Measurements from ENCODE around the gene TRPV4. TPM values are rescaled to one million over a fixed set of nuclear protein-coding genes. Genes with fewer than 3 reads are reported as not detected.

The TRPV4 gene
- total RNA-seq, 2 donors from 2014 or later = 1.0 to 1.2 TPM

DNA sequence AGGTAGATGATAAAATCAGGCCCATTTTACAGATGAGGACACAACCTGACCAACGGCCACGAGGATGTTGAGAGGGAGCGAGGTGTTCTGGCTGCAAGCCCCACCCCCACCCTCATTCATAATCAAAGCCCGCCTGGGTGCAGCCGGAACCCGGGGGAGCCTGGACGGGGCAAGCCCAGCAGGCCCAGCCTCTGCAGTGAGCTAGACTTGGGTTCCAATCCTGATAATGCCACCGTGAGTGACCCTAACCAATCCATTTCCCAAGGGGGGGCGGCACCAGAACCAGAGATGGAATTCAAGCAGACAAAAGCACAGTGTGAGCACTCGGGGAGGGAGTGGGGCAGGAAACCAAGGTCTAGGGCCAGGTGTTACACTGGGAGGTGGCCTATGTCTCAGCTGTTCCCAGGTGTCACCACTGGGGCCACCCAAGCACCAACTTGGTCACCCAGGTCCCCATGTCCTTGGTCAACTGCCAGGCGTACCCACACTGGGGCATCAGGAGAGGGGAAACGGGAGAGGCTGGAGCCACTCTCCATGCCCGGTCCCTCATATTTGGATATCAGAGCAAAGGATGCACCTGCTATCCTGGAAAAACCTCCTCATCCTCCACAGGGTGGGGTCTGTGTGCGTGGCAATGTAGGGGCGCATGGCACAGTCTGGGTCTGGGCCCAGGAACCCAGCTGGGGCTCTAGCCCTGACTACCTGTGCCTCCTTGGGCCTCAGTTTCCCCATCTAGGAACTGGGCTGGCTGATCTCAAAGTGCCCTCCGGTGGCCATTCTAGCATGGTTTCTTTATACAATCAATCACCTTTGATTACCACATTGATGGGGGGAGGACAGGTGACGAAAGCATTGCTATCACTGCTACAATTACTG, 61.2 kb downstream of the TRPV4 start:
- DNase-seq (no peak), ATAC-seq (no peak)
- intact Hi-C loops (cut with DNase I) = loop anchor here in 1 of 2 donors (5.0 to 10.0 kb wide), 2 partner anchors 57 to 255 kb away; partner anchors contain the start of gene FAM222A

DNA sequence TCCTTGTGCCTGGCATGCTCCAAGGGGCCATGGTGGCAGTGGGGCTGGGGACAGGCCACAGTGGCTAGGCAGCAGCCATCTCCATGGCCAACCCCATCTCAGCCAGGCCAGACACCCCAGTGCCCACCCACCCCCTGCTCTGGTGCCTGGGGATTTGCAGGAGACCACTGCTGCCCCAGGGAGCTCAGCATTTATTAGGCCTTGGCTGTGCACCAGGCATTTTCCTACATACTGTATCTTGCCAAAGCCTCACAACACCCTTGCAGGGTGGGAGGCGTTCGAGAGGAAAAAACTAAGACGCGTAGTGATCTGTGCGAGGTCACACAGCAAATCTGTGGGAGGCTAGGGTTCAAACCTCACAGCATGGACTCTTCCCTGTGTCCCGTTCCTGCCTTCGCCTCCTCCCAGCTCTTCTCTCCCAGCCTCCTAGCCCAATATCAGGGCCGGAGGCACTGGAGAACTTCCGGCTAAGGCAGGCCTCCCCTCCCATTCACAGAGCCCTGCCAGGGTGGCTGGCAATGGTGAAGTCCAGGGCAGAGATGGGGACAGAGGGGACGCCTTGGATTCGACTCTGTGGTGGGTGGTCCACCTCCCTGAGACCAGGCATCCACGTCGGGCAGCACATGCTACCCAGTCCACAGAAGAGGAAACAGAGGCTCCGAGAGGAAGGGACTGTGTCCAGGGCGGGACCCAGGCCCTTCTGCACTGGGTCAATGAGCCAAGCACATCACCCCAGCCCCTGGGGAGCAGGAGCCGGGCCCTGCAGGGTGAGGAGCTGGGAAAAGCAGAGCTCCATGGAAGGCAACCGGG, 62.1 kb downstream of the TRPV4 start:
- no peak for DNase-seq

DNA sequence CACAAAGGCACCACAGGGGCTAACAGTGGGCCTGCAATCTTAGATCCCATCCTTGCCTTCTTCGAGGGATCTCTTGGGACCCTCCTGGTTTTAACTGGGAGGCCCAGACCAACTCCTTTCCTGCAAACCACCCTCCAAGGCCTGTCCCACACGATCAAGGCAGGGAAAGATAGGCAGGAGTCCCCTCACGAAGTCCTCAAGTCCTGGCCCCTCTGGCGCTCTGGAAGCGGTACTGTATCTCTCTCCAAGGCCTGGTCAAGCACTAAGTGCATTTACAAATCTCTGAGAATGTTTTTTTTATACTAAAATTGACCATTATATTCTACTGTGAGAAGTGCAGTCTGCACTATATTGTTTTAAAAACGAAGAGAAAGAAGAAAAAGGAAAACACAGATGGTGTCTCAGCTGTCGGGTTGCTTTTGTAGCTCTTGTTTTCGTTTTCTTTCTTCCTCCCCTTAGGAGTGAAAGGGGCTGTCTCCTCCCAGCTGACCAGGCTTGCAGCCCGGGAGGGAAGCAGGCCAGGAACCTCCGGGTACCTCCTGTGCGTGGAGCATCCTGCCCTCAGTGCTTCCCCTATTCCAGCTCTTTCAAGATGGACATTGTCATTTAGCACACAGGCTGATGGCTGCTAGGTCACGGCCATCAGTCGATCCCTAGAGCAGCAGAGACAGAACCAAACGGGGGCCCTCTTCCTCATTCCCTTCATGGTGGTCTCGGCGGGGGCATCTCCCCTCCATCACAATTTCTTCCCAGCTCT, 62.9 kb downstream of the TRPV4 start:
- intact Hi-C loops (cut with DNase I) = loop anchor here in 1 of 2 donors (5.0 to 10.0 kb wide), 2 partner anchors 55 to 253 kb away; partner anchors contain the start of gene FAM222A
- DNase-seq (no peak), ATAC-seq (no peak)

More for the DNA sequence above, 62.1 kb downstream of the TRPV4 start:
- ATAC-seq = no peak
- intact Hi-C loops (cut with DNase I) = loop anchor here in 1 of 2 donors (5.0 to 10.0 kb wide), 2 partner anchors 56 to 254 kb away; partner anchors contain the start of gene FAM222A

DNA sequence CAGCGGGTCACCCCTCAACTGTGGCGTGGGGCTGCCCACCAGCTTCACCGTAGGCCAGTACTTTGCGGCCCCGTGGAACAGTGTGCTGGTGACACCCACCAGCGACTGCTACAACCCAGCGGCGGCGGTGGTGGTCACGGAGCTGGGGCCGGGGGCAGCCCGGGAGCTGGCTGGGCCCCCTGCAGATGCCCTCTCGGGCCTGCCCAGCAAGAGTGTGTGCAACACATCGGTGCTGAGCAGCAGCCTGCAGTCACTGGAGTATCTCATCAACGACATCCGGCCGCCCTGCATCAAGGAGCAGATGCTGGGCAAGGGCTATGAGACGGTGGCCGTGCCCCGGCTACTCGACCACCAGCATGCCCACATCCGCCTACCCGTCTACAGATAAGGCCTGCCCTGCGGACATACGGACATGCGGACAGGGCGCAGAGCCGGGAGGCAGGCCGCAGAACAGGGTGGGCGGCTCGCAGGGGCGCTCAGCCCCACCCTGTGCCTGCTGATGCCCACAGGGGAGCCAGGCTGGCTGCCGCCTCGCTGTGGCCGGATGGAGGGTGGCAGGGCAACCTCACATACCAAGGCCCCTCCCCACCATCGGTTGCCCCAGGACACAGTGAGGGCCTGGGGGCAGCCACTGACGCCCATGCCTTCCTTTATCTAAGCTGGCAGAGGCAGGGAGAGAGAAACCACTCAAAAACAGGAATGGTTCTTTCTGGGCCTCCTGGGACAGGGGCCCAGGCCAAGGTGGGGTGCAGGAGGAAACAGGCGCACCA, 64.1 kb downstream of the TRPV4 start:
- DNase-seq (no peak), ATAC-seq (no peak)
- intact Hi-C loops (cut with DNase I) = no loop called here

DNA sequence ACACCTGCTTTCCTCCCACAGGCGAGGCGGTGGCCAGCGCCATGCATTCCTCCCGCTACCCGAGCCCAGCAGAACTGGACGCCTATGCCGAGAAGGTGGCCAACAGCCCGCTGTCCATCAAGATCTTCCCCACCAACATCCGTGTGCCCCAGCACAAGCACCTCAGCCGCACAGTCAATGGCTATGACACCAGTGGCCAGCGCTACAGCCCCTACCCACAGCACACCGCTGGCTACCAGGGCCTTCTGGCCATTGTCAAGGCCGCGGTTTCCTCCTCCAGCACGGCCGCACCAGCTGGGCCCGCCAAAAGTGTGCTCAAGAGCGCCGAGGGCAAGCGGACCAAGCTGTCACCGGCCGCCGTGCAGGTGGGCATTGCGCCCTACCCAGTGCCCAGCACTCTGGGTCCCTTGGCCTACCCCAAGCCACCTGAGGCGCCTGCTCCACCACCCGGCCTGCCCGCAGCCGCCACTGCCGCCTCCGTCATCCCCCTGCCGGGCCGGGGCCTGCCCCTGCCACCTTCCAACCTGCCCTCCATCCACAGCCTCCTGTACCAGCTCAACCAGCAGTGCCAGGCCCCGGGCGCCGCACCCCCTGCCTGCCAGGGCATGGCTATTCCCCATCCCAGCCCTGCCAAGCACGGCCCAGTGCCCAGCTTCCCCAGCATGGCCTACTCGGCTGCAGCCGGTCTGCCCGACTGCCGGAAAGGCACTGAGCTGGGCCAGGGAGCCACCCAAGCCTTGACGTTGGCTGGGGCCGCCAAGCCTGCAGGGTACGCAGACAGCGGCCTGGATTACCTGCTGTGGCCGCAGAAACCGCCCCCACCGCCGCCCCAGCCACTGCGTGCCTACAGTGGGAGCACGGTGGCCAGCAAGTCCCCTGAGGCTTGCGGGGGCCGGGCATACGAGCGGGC, 65.0 kb downstream of the TRPV4 start:
- DNase-seq (no peak), ATAC-seq (no peak)

DNA sequence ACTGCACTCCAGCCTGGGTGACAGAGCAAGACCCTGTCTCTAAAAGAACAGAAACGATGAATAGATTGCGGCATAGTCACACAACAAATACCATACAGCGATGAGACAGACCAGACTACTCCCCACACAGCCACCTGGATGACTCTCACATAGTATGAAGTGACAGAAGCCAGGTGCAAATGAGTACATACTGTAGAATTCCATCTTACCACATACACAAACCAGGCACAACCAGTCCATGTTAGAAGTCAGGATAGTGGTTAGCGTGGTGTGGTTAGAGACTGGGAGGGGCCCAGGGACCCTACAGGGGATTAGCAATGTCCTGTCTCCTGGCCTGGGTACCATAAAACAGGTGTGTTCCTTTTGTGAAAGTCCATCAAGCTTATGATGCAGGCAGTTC, 65.7 kb downstream of the TRPV4 start:
- ATAC-seq = no peak
- intact Hi-C loops (cut with DNase I) = no loop called here
- DNase-seq = no peak

More for the DNA sequence above, 65.0 kb downstream of the TRPV4 start:
- intact Hi-C loops (cut with DNase I) = no loop called here

DNA sequence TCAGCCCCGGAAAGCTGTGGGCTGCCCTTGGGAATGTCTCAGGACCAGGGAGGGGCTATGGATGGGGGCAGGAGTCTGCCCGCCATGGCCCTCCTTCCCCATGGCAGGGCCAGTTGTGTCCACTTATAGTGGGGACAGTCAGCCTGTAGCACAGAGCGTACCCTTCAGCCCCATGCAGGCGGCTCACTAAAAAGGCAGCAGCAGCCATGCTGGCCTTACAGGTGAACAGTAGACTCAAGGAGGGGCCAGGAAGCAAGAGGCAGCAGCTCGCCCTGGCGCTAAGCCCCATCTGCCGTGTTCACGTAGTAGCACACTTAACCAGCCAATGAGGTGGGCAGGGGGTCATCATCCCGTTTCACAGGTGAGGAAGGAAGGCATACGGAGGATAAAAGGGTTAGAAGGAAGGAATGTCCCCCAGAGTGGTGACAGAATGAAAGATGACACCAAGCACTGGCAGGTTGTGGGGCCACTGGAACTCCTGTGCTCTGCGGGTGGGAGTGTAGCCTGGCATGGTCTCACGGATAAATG, 66.9 kb downstream of the TRPV4 start:
- ATAC-seq = no peak
- intact Hi-C loops (cut with DNase I) = no loop called here
- no peak for DNase-seq

DNA sequence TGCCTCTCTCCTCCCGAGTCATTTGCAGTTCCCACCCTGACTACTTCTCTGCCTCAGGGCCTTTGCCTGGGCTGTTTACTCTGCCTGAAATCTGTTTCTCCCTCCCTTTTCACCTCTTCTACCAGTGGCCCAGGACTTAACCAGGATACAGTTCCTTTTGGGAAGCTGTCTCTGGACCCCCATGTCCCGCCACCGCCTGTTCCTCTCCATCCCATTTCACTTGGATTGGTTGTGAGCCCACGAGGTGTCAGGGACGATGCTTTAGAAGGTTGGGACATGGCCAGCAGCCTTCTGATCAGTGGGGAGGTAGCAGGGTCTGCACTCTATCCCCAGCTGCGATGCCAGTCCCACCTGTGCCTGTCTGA, 67.8 kb downstream of the TRPV4 start:
- intact Hi-C loops (cut with DNase I) = no loop called here
- no peak for DNase-seq
- ATAC-seq = no peak

DNA sequence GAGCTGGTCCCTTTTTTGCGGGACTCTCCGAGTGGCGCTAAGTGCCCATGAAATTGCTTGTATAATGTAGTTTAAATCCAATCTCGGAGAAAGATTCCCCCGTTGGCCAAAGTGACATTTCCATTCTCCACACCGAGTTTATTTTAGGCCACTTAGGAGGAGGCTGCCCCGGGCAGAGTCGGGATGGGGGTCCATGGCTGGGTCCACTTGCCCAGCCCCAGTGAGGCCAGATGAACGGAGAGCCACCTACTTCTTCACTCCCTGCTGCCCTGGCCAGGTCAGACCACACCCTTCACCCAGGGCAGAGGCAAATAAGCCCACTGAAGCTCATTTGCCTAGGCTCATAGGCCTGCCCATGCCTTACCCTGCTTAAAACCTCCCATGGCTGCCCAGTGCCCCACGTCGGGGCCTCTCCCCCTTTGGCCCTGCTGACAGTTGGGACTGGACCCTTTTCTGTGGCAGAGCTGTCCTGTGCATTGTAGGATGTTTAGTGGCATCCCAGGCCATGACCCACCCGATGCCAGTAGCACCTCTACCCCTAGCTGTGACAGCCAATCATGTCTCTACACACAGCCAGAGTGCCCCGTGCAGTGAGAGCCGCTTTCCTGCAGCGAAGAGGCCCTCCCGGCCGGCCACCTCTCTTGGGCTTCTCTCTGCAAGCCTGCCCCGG, 68.3 kb downstream of the TRPV4 start:
- DNase-seq (no peak), ATAC-seq (no peak)
- intact Hi-C loops (cut with DNase I) = loop anchor here in 1 of 2 donors (5.0 kb wide), 1 partner anchor 168 kb away; no protein-coding TSS in a partner anchor

DNA sequence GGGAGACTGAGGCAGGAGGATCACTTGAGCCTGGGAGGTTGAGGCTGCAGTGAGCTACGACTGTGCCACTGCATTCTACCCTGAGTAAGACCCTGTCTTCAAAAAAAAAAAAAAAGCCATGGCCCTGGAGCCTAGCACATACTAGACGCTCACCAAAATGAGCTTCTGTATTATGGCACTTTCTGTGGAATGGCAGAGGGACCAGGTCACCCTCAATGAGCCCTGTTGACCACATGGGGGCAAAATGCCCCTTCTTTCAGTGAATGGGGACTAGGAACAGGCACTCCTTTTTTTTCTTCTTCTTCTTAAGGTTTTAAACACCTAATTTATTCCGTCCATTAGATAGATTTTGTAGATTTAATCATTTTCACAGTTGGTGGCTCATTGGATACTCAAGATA, 69.1 kb downstream of the TRPV4 start:
- DNase-seq = no peak
- ATAC-seq = no peak
- intact Hi-C loops (cut with DNase I) = loop anchor here in 1 of 2 donors (5.0 kb wide), 1 partner anchor 167 kb away; no protein-coding TSS in a partner anchor

DNA sequence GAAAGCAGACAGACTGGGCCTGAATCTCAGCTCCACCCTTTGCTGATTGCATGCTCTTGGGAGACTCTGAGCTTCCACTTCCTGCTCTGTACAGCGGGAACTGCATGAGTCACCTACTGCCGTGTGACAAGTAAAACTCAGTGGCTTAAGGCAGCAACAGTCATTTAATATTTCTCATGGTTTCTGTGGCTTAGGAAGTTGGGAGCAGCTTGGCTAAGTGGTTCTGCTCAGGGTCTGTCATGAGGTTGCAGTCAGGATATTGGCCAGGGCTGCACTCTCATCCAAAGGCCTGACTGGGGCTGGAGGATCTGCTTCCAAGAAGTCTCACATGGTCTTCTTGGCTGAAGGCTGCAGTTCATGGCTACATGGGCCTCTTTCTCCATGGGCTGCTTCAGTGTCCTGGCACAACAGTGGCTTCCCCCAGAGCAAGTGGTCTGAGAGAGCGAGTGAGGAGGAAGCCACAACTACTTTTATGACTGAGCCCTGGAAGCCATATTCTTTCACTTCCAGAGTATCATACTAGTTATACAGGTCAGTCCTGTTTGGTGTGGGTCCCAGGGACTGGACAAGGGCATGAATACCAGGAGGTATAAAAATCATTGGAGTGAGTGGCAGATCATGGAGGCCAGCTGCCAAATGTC, 69.9 kb downstream of the TRPV4 start:
- intact Hi-C loops (cut with DNase I) = loop anchor here in 1 of 2 donors (5.0 kb wide), 1 partner anchor 166 kb away; no protein-coding TSS in a partner anchor
- DNase-seq (no peak), ATAC-seq (no peak)

DNA sequence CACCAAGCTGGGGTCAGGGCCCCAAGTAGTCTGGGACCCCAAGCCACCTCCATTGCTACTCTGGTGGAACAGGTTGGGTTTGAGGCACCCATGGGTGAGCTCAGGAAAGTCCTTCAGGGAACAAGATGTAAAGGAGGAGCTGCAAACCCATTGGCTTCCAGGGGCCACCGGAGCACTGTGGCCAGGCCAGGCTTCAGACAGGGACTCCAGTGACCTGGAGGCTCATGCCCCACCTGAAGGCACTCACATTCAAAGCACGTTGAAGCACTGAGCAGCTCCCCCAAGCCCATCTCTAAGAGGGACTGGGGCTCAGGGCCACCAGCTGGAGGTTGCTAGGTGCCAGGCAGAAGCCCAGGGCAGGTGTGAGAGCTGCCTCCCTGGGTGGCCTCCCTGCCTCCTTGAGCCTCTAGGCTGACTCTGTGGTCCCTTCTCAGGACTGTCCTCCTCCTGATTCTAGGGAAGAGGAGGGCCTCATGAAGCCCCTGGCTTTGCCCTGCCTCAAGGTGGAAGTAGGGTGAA, 70.5 kb downstream of the TRPV4 start:
- DNase-seq (no peak), ATAC-seq (no peak)
- intact Hi-C loops (cut with DNase I) = loop anchor here in 1 of 2 donors (5.0 kb wide), 1 partner anchor 165 kb away; no protein-coding TSS in a partner anchor

DNA sequence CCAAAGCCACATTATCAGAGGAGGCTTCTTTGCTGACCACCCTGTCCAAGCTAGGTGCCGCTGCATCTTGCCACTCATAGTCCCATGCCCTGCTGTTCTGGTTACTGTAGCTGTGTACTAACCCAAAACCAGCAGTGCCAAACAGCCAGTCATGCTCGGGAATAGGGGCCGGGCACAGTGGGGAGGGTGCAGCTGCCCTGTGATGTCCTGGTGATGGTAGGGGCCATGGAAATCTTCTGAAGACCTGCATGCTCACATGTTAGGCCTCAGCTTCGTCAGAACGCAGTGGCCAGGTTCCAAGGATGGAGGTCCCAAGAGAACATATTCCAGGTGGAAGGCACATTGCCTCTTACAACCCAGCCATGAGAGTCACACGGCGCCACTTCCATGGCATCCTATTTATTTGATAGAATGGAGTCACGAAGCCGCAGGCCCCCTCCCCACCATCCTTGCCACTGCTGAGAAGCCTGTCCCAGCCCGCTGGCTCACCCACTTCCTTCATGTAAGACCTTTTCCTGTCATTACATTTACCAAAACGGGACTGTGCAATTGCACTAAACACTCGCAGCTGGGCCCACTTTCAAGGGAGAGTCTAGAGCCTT, 71.0 kb downstream of the TRPV4 start:
- ATAC-seq (no peak), DNase-seq (no peak)
- intact Hi-C loops (cut with DNase I) = loop anchor here in 1 of 2 donors (5.0 kb wide), 1 partner anchor 165 kb away; no protein-coding TSS in a partner anchor

DNA sequence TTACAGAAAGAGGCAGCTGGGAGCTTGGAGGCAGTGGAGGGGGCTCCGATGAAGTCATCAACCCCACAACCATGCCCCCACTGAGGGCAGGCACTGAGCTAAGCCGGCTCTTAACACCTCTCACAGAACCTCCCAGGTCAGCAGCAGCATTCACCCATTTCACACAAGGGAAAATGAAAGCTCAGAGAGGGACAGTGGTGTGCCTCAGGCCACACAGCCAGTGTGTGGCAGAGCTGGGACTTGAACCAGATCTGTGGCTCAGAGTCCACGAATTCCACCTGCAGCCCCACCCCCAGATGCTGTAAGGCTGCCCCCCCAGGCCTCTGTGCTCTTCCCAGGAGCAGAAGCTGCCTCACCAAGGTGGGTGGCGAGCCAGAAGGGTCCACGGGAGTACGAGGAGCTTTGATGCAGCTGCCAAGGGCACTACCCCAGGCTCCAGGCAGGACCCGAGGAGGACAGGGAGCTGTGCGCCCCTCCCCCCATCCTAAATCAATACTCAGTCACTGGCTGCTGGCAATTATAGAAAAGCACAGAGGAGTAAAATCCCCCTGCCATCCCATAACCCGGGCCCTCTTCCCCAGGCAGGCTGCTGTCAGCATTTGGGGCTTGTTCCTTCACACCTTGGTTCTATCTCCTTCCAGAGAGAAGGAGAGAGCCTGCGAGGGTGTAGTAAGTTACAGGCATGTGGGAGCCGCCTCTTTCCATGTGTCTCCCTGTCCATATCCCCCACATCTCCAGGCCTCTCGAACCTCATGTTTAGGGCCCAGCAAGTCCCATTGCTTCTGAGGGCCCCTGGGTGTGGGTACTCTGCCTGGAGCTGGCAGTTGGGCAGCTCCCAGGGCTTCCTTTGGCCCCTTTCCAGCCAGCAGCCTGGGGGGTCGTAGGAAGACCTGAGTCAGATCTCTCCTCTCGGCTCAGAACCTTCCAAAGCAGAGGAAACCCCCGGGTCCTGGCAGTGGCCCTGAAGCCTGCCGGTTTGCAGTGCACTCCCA, 72.0 kb downstream of the TRPV4 start:
- ATAC-seq (no peak), DNase-seq (no peak)
- intact Hi-C loops (cut with DNase I) = loop anchor here in 1 of 2 donors (5.0 kb wide), 1 partner anchor 164 kb away; no protein-coding TSS in a partner anchor
